HL-60 (cell line): Measurements from ENCODE around the gene ALX4.

Experiments used
- DNase-seq, 2 experiments: peaks; one replicate each; pipeline ENCODE4 v3.0.0-alpha.2; 2010 to 2020; ENCODE audit warnings: low read depth in 1 of 2, low spot score in 1 of 2
- H3K27ac ChIP-seq: fragments of 250-450 bp; sonication (Bioruptor Pico); replicated peaks from 2 replicates; pipeline ENCODE4 v1.5.1; 2020; ENCODE audit warnings: mild to moderate bottlenecking, moderate library complexity
- H3K27me3 ChIP-seq: fragments of 250-450 bp; sonication (Bioruptor Pico); 2 replicates; pipeline ENCODE4 v1.5.1; 2021; ENCODE audit warnings: mild to moderate bottlenecking, moderate library complexity; ENCODE audit not compliant: insufficient read depth, poor library complexity, severe bottlenecking
- H3K4me3 ChIP-seq: replicated peaks from 2 replicates; pipeline ENCODE4 v1.5.1; 2011; ENCODE audit warnings: mild to moderate bottlenecking, control low read depth, low read length; ENCODE audit not compliant: insufficient read depth
- CTCF ChIP-seq: IDR thresholded peaks from one replicate; pipeline ENCODE4 v1.5.1; 2011; ENCODE audit warnings: low read length, control low read depth, inconsistent platforms; ENCODE audit not compliant: insufficient read depth
- GABPA ChIP-seq: IDR thresholded peaks from 2 replicates; pipeline ENCODE4 v1.6.1; 2012; ENCODE audit warnings: low read depth
- POLR2AphosphoS5 ChIP-seq: IDR thresholded peaks from 2 replicates; pipeline ENCODE4 v1.6.1; 2012; ENCODE audit warnings: low read depth
- REST ChIP-seq: IDR thresholded peaks from 2 replicates; pipeline ENCODE4 v1.6.1; 2012; ENCODE audit warnings: low read depth; ENCODE audit not compliant: insufficient replicate concordance
- SPI1 ChIP-seq: IDR thresholded peaks from 2 replicates; pipeline ENCODE4 v1.6.1; 2012; ENCODE audit warnings: low read depth, mild to moderate bottlenecking, borderline replicate concordance

Gene ALX4

GRCh38 chr11:44304091-44305025 lies 5.6 kb downstream of the ALX4 start:
- no peak for DNase-seq
- H3K27me3 ChIP-seq = peaks cover 73% of the 10 kb centered on the region
- H3K27ac ChIP-seq = no peak overlapping the region
- no peak overlapping the region for H3K4me3 ChIP-seq
- TF ChIP-seq GABPA = no peak
- no peak for TF ChIP-seq CTCF
- no peak for TF ChIP-seq POLR2AphosphoS5
- no peak for TF ChIP-seq REST
- TF ChIP-seq SPI1 = no peak

GRCh38 chr11:44303401-44303938 lies 6.5 kb downstream of the ALX4 start:
- no peak overlapping the region for H3K4me3 ChIP-seq
- TF ChIP-seq CTCF (no peak), REST (no peak), POLR2AphosphoS5 (no peak), SPI1 (no peak), GABPA (no peak)
- H3K27ac ChIP-seq = no peak overlapping the region
- H3K27me3 ChIP-seq = peaks cover 66% of the 10 kb centered on the region
- no peak for DNase-seq

GRCh38 chr11:44301564-44302271 lies 8.2 kb downstream of the ALX4 start:
- TF ChIP-seq CTCF = no peak
- TF ChIP-seq REST = no peak
- TF ChIP-seq POLR2AphosphoS5 = no peak
- no peak for TF ChIP-seq GABPA
- no peak for TF ChIP-seq SPI1
- Histone ChIP-seq H3K27me3 (peaks cover 50% of the 10 kb centered on the region), H3K27ac (no peak overlapping the region), H3K4me3 (no peak overlapping the region)
- peak; percentile 20 to 28 for DNase-seq
